Measurements from ENCODE around the gene CNTRL. TPM values are rescaled to one million over a fixed set of nuclear protein-coding genes. Genes with fewer than 3 reads are reported as not detected.

CNTRL gene
- total RNA-seq, 2 experiments from 2014 or later: 64.1 to 72.2 TPM

DNA sequence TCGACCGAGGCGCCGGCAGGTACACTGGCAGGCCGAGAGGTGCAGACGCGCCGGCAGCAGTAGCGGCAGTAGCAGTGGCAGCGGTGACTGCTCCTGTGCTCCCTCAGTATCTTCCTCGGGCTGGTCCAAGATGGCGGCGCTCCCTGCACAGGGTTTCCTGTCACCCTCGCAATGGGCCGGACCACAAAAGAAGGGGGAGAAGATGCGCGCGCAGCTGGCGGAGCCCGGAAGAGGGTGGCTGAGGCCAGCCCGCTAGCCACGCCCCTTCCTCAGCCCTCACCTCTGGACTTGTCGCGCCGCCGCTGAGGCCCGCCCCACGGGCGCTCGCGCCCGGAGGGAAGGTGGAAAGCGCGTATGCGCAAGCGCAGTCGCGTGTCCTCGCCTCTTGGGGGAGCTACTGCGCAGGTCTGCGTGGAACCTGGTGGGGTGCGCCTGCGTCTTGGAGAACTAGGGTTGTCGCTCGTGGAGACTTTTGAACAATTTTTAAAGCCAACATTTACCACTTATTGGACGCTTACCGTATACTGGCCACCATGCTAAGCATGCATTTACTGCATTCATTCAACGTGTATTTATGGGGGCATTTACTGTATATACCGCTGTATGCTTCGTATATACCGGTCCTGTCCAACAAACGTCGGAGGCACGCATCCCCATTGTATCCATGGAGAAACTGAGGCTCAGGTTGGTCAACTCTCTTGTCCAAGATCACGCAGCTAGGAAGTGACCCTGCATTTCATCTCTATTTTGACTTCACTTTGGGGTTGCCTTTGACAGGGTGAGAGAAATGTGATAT is 127.2 kb downstream of the CNTRL start, which contains the start of gene RAB14:
Gene RAB14, minus strand, starts transcription at position 132 of the 796 bp plus-strand sequence. CDS start 8,457 bp downstream, outside the sequence.
- Mint-ChIP-seq H3K4me1 (peaks cover 38% of the 10 kb centered on the region), H3K27ac (peak within 1 kb of the TSS; percentile 93), H3K36me3 (ENCODE audit: low read depth) (peaks cover 2% of the 10 kb centered on the region), H3K9me3 (ENCODE audit: low read depth) (no peaks in the 10 kb centered on the region), H3K27me3 (no peaks in the 10 kb centered on the region), H3K4me3 (peak within 1 kb of the TSS; percentile 93)
- POLR2A ChIA-PET: interaction anchor here (0.6 to 1.0 kb wide), 3 partner anchors 13 to 427 kb away, joined by 3 to 5 read pairs (median 4); no protein-coding TSS in a partner anchor
- DNase-seq (peak; percentile 100), ATAC-seq (peak; percentile 92)
- CTCF ChIA-PET: interaction anchor here (0.6 to 5.0 kb wide), 5 partner anchors 11 to 246 kb away, joined by 3 to 41 read pairs (median 3); no protein-coding TSS in a partner anchor
- intact Hi-C loops (cut with DNase I, micrococcal nuclease): loop anchor here (1.0 to 5.0 kb wide), 11 partner anchors 9 to 622 kb away; partner anchors contain the start of genes CNTRL (in 2 of the 2), CDK5RAP2 (in 1 of the 2), FBXW2 (in 1 of the 2) and MEGF9 (in 1 of the 2)

DNA sequence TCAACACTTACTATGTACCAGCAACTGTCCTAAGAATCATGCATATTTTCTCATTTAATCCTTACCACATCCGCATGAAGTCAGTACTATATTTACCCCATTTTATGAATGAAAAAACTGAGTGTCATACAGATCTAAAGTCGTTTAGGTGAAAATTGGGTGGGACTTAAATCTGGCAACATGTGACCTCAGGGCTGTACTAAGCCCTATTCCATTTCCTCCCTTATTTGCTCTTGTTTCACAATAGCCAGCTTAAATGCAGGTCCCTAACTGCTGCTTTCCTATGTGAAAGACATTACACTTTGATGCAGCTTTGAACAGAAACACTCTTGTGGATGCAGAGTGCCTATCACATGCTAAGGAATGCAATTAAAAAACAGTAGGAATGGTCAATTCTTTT is 129.4 kb downstream of the CNTRL start:
- Mint-ChIP-seq H3K9me3 (ENCODE audit: low read depth) (no peaks in the 10 kb centered on the region), H3K36me3 (ENCODE audit: low read depth) (no peaks in the 10 kb centered on the region), H3K27me3 (no peaks in the 10 kb centered on the region), H3K4me1 (peaks cover 32% of the 10 kb centered on the region), H3K27ac (no peak overlapping the region), H3K4me3 (no peak overlapping the region)
- DNase-seq: no peak
- intact Hi-C loops (cut with DNase I, micrococcal nuclease): loop anchor here (5.0 kb wide), 2 partner anchors 82 to 412 kb away; partner anchors contain the start of gene FBXW2 (in 1 of the 2)
- POLR2A ChIA-PET: no interaction called here
- CTCF ChIA-PET: interaction anchor here (1.8 kb wide), 1 partner anchor 9 kb away, joined by 6 read pairs; no protein-coding TSS in a partner anchor
- no peak for ATAC-seq

DNA sequence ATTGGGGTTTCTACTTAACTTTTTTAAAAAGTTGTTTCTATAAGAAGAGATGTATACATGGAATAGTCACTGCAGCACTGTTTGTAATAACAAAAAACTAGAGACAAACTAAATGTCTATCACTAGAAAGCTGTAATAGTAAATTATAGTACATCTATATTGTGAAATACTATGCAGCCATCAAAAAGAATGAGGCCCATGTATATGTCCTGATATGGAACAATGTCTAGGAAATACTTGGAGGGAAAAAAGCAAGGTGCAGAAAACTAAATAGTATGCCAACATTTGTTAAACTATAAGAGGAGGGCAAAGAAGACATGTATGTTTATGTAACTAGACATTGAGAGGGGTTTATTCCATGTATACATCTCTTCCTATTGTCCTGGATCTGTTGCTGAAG is 129.9 kb downstream of the CNTRL start:
- no peak overlapping the region for H3K4me3 Mint-ChIP-seq
- DNase-seq (no peak), ATAC-seq (no peak)
- no peaks in the 10 kb centered on the region for H3K36me3 Mint-ChIP-seq (ENCODE audit: low read depth)
- H3K9me3 Mint-ChIP-seq (ENCODE audit: low read depth): no peaks in the 10 kb centered on the region
- CTCF ChIA-PET: interaction anchor here (0.7 to 1.8 kb wide), 3 partner anchors 8 to 169 kb away, joined by 3 to 6 read pairs (median 4); no protein-coding TSS in a partner anchor
- intact Hi-C loops (cut with DNase I, micrococcal nuclease): loop anchor here (5.0 kb wide), 2 partner anchors 82 to 412 kb away; partner anchors contain the start of gene FBXW2 (in 1 of the 2)
- H3K27ac Mint-ChIP-seq: no peak overlapping the region
- no peaks in the 10 kb centered on the region for H3K27me3 Mint-ChIP-seq
- peaks cover 27% of the 10 kb centered on the region for H3K4me1 Mint-ChIP-seq
- POLR2A ChIA-PET: no interaction called here

DNA sequence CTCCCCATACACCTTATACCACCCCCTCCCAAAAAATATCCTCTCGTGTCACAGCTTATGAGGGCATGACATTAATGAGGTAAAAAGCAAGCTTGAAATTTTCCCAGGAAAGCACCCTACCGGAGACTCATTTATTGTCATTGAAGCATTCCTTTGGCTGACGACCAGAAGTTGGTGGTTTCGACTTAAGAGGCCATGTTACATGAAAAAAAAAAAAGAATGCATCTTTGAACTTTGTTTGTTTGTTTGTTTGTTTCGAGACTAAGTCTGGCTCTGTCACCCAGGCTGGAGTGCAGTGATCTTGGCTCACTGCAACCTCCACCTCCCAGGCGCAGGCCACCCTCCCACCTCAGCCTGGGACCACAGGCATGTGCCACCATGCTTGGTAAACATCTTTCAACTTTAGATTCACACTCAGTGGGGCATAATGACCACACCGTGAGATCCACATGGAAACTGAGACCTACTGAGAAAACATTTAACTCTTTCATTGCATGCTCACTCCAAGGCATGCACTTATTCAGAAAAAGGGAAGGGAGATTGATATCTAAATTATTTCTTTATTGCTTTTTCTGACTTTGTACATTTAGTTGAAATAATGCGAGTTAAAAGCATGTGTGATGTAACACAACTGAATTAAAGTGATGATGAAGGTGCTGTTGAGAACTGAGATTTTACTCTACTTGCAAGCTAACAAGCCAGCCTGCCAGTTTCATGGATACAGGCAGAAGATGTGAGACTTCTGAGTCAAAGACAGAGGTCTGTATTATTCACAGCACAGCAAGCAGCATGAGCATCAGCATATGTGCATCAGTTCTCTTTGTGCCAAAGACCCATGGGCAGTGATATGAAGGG is 132.0 kb downstream of the CNTRL start:
- ATAC-seq: peak; percentile 84
- ChIA-PET CTCF (interaction anchor here (0.6 kb wide), 1 partner anchor 162 kb away, joined by 4 read pairs; no protein-coding TSS in a partner anchor), POLR2A (no interaction called here)
- no peak overlapping the region for H3K4me3 Mint-ChIP-seq
- H3K27me3 Mint-ChIP-seq: no peaks in the 10 kb centered on the region
- no peaks in the 10 kb centered on the region for H3K9me3 Mint-ChIP-seq (ENCODE audit: low read depth)
- DNase-seq: peak; percentile 23
- no peaks in the 10 kb centered on the region for H3K36me3 Mint-ChIP-seq (ENCODE audit: low read depth)
- peaks cover 22% of the 10 kb centered on the region for H3K4me1 Mint-ChIP-seq
- no peak overlapping the region for H3K27ac Mint-ChIP-seq
- intact Hi-C loops (cut with DNase I, micrococcal nuclease): no loop called here

DNA sequence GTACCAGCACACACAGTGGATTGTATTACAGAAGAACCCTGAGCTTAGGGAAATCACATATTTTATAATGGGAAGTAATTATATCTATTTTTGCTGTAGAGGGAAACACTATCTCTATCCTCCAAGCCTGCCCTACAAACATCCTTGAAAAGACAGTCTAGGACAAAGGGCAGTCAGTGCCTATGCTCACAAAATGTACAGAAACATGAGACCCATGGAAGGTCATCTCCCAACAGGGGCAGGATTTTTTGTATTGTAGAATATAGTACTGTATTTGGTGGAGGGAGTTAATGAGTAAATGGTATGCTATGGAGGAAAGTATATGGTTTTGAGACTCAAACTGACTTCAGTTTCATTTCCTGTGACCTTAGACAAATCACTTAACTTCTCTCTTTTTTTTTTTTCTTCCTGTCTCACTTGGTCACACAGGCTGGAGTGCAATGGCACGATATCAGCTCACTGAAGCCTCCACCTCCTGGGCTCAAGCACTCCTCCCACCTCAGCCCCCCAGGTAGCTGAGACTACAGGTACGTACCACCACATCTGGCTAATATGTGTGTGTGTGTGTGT is 132.7 kb downstream of the CNTRL start:
- Mint-ChIP-seq H3K27me3 (no peaks in the 10 kb centered on the region), H3K9me3 (ENCODE audit: low read depth) (no peaks in the 10 kb centered on the region), H3K36me3 (ENCODE audit: low read depth) (no peaks in the 10 kb centered on the region), H3K27ac (no peak overlapping the region), H3K4me1 (peaks cover 19% of the 10 kb centered on the region), H3K4me3 (no peak overlapping the region)
- CTCF ChIA-PET: interaction anchor here (0.8 kb wide), 1 partner anchor 413 kb away, joined by 3 read pairs; no protein-coding TSS in a partner anchor
- ATAC-seq (peak; percentile 74), DNase-seq (no peak)
- POLR2A ChIA-PET: no interaction called here
- intact Hi-C loops (cut with DNase I, micrococcal nuclease): no loop called here

DNA sequence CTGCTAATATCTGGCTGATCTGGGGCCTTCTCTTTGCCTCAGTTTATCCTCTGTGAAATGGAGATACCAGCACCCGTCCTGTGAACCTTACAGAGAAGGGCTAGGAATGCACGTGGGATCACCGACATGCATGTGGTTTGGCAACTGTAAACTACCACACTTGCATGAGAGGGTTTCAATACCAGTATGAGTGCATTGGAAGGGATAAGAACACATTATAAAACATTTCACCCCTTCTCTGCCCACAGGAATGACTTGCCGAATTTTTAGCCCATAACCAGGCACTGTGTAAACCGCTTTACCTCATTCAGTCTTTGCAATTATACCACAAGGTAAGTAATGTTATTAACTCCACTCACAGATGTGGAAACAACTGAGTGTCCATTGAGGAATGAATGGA is 135.8 kb downstream of the CNTRL start:
- intact Hi-C loops (cut with DNase I, micrococcal nuclease): loop anchor here in 1 of 2 experiments (10.0 kb wide), 1 partner anchor 94 kb away; no protein-coding TSS in a partner anchor
- Mint-ChIP-seq H3K4me3 (no peak overlapping the region), H3K9me3 (ENCODE audit: low read depth) (no peaks in the 10 kb centered on the region), H3K4me1 (peaks cover 21% of the 10 kb centered on the region), H3K27ac (no peak overlapping the region), H3K36me3 (ENCODE audit: low read depth) (no peaks in the 10 kb centered on the region), H3K27me3 (no peaks in the 10 kb centered on the region)
- no peak for ATAC-seq
- POLR2A ChIA-PET: no interaction called here
- CTCF ChIA-PET: no interaction called here
- DNase-seq: no peak

DNA sequence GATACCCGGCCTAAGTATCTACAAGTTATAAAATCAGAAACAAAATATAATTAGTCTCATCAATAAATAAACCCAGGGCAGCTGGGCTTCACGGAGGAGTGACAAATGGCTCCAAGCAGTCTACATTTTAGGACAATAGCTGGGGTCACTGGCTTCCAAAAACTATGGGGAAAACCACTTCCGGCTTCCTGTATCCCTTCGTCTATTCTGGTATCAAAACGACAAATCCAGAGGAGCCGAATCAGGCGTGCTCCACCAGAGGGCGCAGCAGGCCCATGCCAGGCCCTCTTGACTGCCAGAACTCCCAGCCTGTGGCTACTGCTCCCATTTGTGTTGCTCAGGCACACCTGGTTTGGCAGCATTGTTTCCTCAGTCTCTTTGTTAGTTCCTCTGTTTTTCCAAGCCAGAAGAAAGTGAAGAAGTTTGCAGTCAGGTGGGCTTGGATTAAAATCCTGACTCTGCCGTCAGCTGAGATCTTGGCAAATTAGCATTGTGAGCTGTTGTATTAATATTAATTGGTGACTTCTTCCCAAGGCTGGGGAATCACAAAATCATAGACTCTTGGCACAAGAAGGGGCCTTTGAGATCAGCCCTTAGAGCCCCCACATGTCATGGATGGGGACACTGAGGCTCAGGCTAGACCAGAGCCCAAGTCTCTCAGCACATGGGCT is 138.5 kb downstream of the CNTRL start:
- H3K9me3 Mint-ChIP-seq (ENCODE audit: low read depth): no peaks in the 10 kb centered on the region
- H3K36me3 Mint-ChIP-seq (ENCODE audit: low read depth): no peaks in the 10 kb centered on the region
- no peaks in the 10 kb centered on the region for H3K27me3 Mint-ChIP-seq
- ATAC-seq (peak; percentile 89), DNase-seq (peak; percentile 87)
- POLR2A ChIA-PET: interaction anchor here (0.6 kb wide), 1 partner anchor 75 kb away, joined by 3 read pairs; no protein-coding TSS in a partner anchor
- no peak overlapping the region for H3K4me3 Mint-ChIP-seq
- H3K4me1 Mint-ChIP-seq: peaks cover 7% of the 10 kb centered on the region
- CTCF ChIA-PET: interaction anchor here (0.6 to 5.9 kb wide), 39 partner anchors 9 to 1474 kb away, joined by 3 to 44 read pairs (median 4); partner anchors contain the start of genes GSN and RAB14
- no peak overlapping the region for H3K27ac Mint-ChIP-seq
- intact Hi-C loops (cut with DNase I, micrococcal nuclease): loop anchor here (1.0 to 10.0 kb wide), 4 partner anchors 92 to 188 kb away; no protein-coding TSS in a partner anchor

DNA sequence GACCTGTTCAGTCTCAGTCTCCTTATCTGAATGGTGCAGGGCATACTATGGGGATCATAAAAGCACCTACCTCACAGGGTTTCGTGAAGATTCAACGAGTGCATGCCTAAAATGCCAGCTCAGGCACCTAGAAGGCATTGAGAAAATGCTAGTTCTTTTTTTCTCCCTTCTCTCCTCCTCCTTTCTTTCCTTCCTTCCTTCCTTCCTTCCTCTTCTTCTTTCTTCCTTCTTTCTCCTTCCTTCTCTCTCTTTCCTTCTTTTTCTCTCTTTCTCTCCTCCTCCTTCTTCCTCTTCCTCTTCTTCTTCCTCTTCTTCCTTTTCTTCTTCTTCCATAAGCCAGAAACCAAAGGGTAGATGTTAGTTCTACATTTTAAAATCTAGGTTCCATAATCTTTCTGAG is 139.2 kb downstream of the CNTRL start:
- Mint-ChIP-seq H3K4me3 (no peak overlapping the region), H3K27me3 (no peaks in the 10 kb centered on the region), H3K9me3 (ENCODE audit: low read depth) (no peaks in the 10 kb centered on the region), H3K4me1 (peaks cover 7% of the 10 kb centered on the region), H3K27ac (no peak overlapping the region), H3K36me3 (ENCODE audit: low read depth) (no peaks in the 10 kb centered on the region)
- ChIA-PET POLR2A (no interaction called here), CTCF (interaction anchor here (0.6 to 5.9 kb wide), 28 partner anchors 9 to 201 kb away, joined by 3 to 44 read pairs (median 5); partner anchors contain the start of genes GSN and RAB14)
- no peak for ATAC-seq
- no peak for DNase-seq
- intact Hi-C loops (cut with DNase I, micrococcal nuclease): loop anchor here in 1 of 2 experiments (10.0 kb wide), 1 partner anchor 91 kb away; no protein-coding TSS in a partner anchor

DNA sequence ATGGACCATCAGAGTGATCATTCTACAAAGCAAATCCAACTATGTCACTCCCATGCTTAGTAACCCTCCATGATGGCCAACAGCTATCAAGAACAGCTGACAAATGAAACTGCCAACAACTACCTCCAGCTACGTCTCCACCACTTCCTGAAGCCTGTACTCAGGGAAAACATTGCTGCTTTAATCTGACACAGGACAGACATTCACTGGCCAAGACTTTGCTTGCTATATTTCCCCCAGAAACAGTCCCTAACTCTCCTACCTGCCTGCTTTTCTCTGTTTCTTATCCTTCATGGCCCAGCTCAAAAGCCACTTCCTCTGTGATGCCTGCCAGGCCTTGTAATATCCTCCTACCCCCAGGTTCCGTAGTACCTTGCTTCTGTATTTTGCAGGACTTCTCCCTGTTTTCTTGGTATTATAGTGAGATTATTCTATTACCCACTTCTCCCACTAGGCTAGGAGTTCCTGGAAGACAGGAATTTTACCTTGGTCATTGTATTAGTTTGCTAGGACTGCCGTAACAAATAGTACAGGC is 141.6 kb downstream of the CNTRL start:
- no peak overlapping the region for H3K4me3 Mint-ChIP-seq
- ATAC-seq (no peak), DNase-seq (no peak)
- POLR2A ChIA-PET: no interaction called here
- peaks cover 7% of the 10 kb centered on the region for H3K4me1 Mint-ChIP-seq
- H3K36me3 Mint-ChIP-seq (ENCODE audit: low read depth): no peaks in the 10 kb centered on the region
- H3K27ac Mint-ChIP-seq: no peak overlapping the region
- intact Hi-C loops (cut with DNase I, micrococcal nuclease): loop anchor here in 1 of 2 experiments (10.0 kb wide), 1 partner anchor 88 kb away; no protein-coding TSS in a partner anchor
- no peaks in the 10 kb centered on the region for H3K9me3 Mint-ChIP-seq (ENCODE audit: low read depth)
- no peaks in the 10 kb centered on the region for H3K27me3 Mint-ChIP-seq
- CTCF ChIA-PET: interaction anchor here (1.1 to 5.9 kb wide), 3 partner anchors 17 to 104 kb away, joined by 4 to 40 read pairs (median 24); no protein-coding TSS in a partner anchor

All from activated CD4-positive, alpha-beta T cell treated with anti-CD3 and anti-CD28 coated beads for 36 hours (primary cell).